M059J (cell line): Measurements from ENCODE around the gene PIGV. TPM values are rescaled to one million over a fixed set of nuclear protein-coding genes. Genes with fewer than 3 reads are reported as not detected.
"Not testable (repeated sequence)": the region's sequence is repeated elsewhere in the genome, so short reads cannot be mapped to it uniquely, and the experiment has no call there.

Experiments used
- DNase-seq: peaks from one replicate; pipeline ENCODE4 v3.0.0-alpha.2; 2012; ENCODE audit warnings: low read depth
- total RNA-seq: library from RNA; depleted of rRNA; stranded (reverse); fragments of >200 nt; shearing (Covaris generic); gene quantifications from 2 replicates; pipeline ENCODE4 v1.2.3, GENCODE V29; 2014

The PIGV gene
- total RNA-seq, 1 experiment from 2014 or later = 13.1 TPM

DNA sequence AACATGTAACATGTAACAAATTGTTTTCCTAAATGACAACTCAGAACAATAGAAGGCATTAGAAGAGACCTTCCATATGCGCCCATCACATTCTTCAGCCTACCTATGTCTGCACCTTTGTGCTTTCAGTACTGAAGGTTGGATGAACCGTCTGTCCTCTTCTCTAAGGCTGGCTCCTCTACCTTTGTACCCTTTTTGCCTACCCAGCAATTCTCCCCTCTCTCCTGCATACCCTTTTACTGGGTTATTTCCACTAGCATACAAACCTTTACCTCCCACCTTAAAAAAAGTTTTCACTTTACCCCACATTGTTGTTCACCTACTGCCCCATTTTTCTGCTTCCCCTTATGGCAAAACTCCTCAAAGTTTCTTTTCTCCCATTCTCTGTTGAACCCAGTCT lies 5.2 kb downstream of the PIGV start:
- DNase-seq = no peak

DNA sequence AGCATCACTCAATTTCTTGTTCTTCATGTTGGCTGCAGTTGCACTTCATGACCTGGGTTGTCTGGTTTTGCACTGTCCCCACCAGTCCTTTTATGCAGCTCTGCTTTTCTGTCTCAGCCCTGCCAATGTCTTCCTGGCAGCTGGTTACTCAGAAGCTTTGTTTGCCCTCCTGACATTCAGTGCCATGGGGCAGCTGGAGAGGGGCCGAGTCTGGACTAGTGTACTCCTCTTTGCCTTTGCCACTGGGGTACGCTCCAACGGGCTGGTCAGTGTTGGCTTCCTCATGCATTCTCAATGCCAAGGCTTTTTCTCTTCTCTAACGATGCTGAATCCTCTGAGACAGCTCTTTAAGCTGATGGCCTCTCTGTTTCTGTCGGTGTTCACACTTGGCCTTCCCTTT lies 6.6 kb downstream of the PIGV start:
- DNase-seq = no peak

DNA sequence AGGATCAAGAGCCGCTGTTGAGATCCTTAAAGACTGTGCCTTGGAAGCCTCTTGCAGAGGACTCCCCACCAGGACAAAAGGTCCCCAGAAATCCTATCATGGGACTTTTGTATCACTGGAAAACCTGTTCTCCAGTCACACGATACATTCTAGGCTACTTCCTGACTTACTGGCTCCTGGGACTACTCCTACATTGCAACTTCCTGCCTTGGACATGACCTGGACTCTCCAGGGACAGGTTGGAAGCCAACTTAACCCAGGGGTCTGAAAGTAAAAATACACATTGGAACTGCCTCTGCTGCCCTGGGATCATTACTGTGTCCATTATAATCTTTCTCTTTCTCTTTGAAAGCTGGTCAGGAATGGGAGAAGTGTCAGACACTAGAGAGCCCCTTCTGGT lies 9.9 kb downstream of the PIGV start:
- DNase-seq = no peak

DNA sequence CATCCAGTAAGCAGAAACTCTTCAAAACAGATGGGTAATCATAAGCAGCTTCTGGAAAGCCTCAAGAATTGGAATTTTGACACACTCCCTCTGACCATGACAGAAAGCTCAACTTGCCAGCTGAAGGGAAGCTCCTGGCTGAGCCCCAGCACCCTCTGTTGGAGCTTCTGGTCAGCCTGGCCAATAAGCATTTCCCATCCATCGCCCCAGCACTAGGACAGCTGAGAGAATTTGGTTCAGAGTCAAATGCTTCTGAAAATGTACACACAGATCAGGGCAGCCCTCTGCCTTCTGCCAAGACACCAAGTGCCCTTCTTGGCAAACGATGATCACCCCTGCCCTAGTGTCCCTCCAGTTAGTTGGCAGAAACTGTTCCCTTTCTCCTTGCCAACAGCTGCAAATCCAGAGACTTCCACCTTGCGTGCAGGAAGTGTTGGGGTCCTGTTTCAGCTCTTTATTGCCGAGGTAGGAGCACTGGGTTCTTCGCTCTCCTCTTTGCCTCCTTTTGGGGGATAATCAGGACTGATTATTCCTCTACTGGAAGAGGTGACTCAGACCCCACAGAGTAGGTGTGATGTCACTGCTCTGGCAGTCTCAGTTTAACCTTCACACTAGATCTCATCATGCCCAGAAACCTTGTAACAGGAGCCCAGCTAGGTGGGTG lies 11.9 kb downstream of the PIGV start:
- peak; percentile 93 for DNase-seq

DNA sequence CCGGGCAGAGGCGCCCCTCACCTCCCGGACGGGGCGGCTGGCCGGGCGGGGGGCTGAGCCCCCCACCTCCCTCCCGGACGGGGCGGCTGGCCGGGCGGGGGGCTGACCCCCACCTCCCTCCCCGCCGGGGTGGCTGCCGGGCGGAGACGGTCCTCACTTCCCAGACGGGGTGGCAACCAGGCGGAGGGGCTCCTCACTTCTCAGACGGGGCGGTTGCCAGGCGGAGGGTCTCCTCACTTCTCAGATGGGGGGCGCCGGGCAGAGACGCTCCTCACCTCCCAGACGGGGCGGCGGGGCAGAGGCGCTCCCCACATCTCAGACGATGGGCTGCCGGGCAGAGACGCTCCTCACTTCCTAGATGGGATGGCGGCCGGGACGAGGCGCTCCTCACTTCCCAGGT lies 16.2 kb downstream of the PIGV start:
- DNase-seq = not testable (repeated sequence)

DNA sequence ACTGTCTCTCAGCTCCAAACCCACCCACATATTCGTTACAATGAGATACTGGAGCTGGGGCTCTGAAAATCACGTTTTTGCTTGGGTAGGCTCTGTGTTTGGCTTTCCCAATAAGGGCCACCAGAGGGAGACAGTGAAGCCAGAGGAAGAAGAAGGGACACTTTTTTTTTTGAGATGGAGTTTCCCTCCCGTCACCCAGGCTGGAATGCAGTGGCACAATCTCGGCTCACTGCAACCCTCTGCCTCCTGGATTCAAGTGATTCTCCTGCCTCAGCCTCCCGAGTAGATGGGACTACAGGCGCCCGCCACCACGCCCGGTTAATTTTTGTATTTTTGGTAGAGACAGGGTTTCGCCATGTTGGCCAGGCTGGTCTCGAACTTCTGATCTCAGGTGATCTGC lies 22.4 kb downstream of the PIGV start:
- peak; percentile 75 for DNase-seq

DNA sequence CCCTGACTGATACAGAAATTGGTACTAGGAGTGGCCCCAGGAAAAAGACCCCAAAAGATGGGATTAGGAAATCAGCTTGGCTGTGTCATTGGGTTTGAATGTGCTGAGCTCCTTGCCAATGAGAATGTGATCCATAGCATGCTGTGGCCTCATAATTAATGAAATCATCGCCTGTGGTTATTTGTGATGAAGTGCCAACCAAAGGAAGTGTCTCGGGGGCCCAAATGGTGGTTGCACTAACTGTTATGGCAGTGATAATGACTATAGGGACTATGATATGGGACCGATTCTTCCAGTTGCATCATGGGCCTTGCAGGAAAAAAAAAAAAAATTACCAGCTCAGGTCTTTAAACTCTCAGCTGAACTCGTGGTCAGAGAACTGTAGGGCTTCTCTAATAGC lies 23.3 kb downstream of the PIGV start:
- no peak for DNase-seq

DNA sequence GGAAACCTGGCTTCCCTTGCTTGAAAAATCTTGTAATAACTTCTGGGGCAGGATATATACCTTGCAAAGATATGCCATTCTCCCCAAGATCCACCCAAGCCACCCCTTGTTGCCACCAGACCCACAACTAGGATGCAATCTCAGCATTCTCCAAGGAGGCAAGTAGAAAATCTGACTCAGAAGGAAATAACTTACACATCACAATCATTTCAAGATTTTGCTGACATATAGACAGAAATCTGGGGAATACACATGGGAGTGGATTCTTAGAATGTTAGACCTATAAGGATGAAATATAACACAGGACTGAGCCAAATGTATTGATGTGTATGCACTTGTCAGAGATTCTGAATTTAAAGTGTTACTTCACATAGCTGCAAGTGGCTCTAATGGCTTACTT lies 24.0 kb downstream of the PIGV start:
- no peak for DNase-seq

DNA sequence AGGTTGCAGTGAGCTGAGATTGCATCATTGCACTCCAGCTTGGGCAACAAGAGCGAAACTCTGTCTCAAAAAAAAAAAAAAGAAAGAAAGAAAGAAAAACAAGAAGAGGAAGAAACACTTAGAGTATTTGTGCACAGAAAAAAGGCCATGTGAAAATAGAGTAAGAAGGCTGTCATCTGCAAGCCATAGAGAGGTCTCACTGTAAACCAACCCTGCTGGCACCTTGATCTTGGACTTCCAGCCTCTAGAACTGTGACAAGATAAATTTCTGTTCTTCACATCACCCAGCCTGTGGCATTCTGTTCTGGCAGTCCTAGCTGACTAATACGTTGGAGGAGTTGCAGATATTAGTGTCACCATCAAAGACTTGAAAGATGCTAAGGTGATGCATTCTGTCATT lies 26.6 kb downstream of the PIGV start:
- no peak for DNase-seq

DNA sequence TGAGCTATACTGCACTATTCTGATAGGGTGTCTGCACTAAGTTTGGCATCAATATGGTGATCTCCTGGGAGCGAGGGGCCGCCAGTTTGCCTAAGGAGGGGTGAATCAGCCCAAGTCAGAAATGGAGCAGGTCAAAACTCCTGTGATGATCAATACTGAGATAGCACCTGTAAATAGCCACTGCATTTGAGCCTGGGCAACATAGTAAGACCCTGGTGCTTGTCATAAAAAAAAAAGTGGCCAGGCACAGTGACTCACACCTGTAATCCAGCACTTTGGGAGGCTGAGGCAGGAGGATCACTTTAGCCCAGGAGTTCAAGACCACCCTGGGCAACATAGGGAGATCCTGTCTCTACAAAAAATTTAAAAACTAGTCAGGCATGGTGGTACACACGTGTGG lies 27.1 kb downstream of the PIGV start:
- DNase-seq = no peak

DNA sequence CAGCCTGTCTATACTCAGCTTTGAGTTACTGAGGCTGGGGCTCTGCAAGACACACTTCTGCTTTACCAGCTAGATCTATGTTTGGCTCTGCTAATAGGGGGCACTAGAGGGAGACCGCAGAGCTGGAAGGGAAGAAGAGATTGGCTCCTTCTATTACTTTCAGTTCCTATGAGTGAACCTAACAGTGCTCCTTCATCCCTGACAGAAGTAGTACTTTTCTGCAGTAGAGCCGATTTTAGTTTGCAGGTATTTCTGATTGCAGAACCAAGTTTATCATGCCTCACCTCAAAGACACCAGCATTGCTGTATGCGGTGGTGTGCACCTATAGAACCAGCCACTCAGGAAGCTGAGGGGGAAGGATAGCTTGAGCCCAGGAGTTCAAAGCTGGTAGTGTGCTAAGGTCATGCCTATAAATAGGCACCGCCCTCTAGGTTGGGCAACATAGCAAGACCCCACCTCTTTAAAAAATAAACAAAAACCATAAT lies 33.1 kb downstream of the PIGV start:
- DNase-seq = no peak

DNA sequence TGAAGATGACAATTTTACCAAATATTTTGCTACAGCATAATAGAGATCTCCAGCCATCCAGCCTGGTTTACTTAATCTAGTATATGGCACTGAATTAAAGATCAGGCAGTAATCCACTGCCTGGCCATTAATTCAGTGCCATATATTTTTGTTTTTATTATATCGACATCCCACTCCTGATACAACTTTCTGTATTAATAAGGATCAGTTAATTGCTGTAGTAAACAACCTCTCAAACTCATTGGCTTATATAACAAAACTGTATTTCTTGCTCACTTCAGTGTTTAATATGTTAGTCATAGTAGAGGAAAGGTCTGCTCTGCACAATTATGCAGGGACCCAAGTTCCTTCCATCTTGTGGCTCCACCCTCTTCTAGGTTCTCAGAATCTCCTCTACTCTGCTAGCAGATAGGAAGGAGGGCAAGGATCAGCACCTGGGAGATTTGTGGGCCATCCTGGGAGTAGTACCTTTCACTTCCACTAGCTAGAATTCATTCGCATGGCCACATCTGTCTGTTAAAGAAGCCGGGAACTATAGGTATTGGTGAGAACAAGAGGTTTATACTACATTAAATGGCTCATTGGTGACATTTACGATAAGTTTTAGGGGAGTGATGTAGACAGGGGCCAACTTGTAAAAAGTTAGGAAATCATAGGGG lies 35.1 kb downstream of the PIGV start:
- DNase-seq = no peak

DNA sequence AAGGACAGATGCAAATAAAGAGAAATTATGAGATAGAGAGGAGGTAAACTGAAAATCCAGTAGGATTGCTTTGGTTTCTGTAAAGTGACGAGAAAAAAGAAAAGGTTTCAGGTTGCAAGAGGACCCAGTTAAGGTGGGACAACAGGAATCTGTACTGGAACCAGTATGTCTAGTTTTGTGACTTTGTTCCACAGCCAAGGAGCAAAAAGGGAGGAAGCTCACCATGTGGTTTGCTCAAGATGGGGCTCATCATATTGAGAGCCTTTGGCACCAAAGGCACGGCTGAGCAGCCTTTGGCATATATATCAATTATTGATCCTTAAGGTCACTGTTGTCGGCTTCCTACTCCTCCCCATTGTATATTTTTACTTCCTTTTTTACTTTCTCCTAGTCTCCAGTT lies 37.0 kb downstream of the PIGV start:
- DNase-seq = no peak

DNA sequence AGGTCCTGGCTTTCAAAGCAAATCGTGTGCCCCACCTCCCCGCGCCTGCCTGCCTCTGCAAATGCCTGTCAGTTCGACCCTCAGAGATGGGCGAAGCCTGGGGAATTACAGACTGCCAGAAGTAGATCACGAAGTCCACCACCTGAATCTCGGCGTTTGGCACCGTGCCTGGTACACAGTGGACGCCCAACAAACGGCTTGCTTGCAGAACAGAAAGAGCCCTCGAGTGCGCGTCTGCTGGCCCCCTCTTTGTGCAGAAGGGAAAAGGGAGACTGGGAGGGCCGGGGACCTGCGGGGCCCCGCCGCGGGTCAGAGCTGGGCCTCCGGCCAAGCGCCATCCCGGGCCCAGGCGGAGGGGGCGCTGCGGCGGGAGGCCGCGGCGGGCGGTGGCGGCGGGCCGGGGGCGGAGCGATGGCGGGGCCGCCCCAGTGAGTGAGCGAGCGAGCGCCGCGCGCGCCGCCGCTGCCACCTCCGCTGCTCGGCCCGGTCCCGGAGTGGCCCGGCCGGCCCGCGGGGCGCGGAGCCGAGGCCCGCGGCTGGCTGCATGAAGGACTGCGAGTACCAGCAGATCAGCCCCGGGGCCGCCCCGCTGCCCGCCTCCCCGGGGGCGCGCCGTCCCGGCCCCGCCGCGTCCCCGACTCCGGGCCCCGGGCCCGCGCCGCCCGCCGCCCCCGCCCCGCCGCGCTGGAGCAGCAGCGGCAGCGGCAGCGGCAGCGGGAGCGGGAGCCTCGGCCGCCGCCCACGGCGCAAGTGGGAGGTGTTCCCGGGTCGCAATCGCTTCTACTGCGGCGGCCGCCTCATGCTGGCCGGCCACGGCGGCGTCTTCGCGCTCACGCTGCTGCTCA lies 38.7 kb downstream of the PIGV start, which contains the start of gene ZDHHC18:
Gene ZDHHC18, plus strand, starts transcription at position 428 of the 845 bp plus-strand sequence. Its CDS starts 117 bp downstream, at position 545.
- DNase-seq = peak; percentile 49

DNA sequence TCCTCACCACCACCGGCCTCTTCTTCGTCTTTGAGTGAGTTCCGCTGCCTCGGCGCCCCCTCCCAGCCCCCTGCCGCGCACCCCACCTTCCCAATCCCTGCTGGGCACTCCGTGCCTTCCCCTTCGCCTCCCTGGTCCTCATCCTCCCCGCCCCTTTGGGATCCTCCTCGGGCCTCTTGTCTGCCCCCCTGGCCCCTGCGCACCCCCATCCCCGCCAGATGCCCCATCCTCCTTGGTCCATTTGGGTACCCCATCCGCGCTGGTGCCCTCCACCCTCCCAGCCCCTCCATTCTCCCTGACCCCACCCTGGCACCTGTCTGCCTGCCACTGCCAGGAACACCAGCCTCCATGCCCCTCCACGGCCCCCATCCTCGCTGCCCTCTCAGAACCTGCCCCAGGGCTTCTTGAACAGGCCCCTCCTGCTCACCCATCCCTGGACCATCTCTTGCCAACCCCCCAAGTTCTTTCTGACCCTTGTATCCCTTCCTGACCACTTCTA lies 39.4 kb downstream of the PIGV start:
- DNase-seq = no peak

DNA sequence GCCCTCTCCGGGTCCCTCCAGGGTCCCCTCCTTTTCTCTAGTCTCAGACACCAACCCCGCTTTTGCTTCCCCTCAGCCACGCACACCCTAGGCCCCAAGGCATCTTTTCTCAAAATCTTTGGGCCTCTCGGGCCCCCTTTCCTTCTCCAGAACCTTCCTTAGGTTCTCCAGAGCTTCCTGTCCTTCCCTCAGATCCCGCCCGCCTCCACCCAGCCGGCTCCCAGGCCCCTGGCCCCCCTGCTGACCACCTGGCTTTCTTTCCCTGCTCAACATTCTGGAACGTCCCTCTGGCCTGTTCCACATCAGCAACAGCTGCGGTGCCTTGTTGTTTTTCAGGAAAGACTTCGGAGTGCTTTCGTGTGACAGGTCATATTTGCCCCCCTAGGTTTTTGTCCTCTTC lies 39.9 kb downstream of the PIGV start:
- DNase-seq = no peak

DNA sequence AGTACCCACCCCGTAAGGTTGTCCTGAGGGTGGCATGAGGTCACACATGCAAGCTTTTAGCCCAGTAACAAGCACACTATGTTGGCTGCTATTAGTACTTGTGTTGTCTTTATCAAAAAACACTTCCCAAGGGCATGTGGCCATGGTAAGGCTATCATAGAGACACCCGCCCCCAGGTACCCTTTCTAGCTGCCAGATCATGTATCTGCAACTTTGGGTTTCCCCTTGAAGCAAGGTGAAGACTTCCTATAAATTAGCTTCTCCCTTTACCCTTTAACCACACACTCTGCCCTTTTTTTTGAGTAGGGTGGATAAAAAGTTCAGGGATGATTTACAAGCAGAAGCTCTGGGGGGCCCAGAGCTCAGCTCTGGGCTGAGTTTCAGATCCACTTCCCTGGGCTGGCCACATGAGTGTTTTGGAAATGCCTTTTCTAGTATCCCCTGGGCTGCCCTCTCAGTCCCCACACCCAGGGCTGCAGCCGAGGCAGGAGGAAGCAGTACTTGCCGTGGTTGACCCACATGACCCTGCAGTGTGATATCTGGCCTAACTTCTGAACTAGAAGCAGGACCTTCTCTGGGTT lies 40.8 kb downstream of the PIGV start:
- no peak for DNase-seq

DNA sequence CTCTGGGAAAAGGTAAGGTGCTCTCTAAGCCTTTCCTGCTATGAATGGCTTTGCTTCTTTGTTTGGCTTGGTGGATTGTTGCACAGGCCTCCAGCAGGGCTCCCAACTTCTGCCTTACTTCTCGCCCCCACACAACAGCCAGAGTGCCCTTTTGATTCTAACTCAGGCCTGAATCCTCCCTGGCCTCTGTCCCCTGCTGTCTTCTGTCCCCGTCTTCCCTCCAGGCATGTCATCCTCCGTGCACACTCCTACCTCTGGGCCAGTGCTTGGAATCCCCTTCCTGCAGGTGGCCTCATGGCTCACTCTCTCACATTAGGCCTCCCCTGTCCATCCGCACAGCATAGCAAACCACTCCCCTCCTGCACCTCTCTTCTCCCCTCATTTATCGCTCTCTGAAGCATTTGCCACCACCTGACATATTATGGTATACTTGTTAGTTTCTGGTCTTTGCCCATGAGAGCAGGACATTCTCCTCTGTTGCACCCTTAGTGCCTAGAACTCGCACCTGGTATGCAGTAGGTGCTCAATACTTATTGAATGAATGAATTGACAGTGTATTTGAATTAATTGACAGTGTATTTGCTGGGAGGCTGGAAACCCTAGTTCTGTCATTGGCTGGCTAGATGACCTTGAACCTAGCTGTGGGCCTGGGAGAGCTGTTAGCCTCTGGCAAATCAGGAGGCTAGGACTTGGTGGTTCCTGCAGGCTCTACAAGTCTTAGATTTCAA lies 41.6 kb downstream of the PIGV start:
- DNase-seq = no peak

DNA sequence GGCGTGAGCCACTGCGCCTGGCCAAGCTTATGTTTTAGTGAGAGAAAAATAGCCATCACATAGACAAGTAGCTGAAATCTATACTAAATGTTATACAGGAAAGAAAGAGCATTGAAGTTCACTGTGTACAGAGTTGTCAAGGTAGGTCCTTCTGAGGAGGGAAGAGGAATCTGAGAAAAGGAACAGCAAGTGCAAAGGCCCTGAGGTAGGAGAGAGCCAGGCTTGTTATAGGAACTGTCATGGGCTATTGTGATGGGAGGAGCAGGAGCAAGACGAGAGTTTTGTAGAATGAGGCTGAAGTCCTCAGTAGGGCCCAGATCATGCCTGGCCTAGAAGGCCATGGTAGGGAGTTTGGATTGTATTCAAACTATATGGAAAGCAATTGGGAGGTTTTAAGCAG lies 43.3 kb downstream of the PIGV start:
- no peak for DNase-seq

DNA sequence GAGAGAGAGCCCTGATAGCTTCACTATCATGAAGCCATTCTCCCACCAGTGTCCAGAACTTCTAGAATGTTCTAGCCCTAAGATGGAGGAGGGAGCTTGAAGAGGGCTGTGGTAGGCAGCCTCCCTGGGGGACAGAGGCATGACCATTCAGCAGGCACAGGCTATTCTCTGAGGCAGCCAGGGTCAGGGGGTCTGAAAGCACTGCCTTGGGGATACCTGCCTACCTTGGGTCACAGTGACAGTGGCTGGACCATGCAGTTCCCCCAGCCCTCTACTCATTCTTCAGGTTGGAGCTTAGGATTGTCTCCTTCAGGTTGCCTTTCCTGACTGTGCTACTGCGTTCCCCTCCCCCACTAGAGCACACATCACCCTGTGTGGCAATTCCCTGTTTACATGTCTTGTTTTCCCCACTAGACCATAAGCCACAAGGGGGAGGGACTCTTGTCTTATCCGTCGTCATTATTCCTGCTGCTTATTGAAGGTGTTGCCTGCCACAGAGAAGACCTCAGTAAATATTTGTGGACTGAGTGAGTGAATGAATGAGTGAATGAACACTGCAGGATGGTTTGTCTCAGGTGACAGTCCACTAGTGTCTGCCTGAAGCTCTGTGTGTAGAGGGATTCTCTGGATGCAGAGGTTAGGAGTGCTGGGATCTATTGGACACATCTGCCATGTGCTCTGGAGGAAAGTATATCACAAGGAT lies 43.9 kb downstream of the PIGV start:
- no peak for DNase-seq
